Ramos (cell line): Measurements from ENCODE around the gene MS4A4A.
"Not testable (repeated sequence)": the region's sequence is repeated elsewhere in the genome, so short reads cannot be mapped to it uniquely, and the experiment has no call there.

Experiments used
- in situ Hi-C: fragments of 300-500 bp; cut with MboI; formaldehyde crosslinking; loops from one replicate; pipeline ENCODE4 v1.14.3; 2022; ENCODE audit warnings: low sequenced_read_pairs; ENCODE audit not compliant: unreplicated experiment

Gene MS4A4A

GRCh38 chr11:60280412-60280811, at the start of gene MS4A4A:
Gene MS4A4A (plus strand): TSS chr11:60280666. CDS start chr11:60280676, 10 bp downstream.
- in situ Hi-C loops: no loop called here

GRCh38 chr11:60230681-60231080, 49.8 kb upstream of the MS4A4A start:
- in situ Hi-C loops: no loop called here

DNA sequence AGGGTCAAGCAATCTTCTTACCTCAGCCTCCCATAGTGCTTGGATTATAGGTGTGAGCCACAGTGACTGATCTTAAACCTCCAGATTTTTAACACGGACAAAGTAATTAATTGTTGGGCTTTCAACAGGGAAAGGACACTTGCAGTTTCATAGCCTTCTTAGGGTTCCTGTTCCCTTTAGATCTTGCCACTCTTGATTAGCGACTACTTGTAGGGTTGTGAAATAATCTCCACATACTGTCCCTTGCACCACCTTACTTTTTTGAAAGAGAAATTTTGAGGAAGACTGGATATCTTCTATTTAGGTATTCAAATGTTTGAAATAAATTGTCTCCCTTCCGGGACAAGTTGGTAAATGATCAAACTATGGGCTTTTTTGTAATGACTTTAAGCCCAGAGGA, 45.1 kb upstream of the MS4A4A start:
- in situ Hi-C loops: no loop called here

- in situ Hi-C loops: no loop called here
Measured at GRCh38 chr11:60240662-60241061, 39.8 kb upstream of the MS4A4A start.

GRCh38 chr11:60241786-60242185, 38.7 kb upstream of the MS4A4A start:
- in situ Hi-C loops: no loop called here

- in situ Hi-C loops: no loop called here
Measured at GRCh38 chr11:60242740-60243239, 37.7 kb upstream of the MS4A4A start, which contains the start of gene MS4A4E. Gene MS4A4E (minus strand): TSS chr11:60243137. CDS start chr11:60230055, 13,082 bp downstream.

DNA sequence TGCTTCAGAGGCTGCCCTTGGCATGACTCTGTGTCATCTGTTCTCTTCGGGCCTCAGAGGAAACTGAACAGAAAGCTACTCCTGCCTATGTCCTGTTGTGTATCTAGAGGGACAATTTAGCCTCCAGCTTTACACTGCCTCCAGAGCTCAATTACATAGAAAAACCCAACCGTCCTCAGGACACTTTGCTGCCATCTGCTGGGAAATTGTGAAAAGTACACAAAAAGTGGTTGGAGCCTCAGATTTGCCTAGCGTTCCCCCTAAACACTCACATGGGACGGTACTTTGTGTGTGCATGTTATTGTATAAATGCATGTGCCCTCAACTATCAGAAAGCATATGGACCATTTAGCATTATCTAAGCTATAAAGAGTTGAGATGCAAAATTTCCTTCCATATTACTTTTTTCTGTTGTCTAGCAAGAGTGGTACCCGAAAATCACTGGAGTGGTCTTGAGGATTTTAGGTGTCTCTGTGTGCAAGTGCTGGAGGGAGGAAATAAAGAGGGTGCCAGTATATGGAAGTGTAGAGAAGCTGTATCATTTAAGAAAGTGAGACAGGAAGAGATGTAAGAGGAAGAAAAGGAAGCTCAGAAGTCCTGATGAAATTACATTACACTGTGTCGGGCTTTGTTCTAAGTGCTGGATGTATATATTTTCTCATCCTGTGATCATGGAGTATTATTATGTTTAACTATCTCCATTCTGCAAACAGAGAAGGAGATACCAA, 28.8 kb upstream of the MS4A4A start:
- in situ Hi-C loops: no loop called here

GRCh38 chr11:60252213-60253108, 28.0 kb upstream of the MS4A4A start:
- in situ Hi-C loops: no loop called here

DNA sequence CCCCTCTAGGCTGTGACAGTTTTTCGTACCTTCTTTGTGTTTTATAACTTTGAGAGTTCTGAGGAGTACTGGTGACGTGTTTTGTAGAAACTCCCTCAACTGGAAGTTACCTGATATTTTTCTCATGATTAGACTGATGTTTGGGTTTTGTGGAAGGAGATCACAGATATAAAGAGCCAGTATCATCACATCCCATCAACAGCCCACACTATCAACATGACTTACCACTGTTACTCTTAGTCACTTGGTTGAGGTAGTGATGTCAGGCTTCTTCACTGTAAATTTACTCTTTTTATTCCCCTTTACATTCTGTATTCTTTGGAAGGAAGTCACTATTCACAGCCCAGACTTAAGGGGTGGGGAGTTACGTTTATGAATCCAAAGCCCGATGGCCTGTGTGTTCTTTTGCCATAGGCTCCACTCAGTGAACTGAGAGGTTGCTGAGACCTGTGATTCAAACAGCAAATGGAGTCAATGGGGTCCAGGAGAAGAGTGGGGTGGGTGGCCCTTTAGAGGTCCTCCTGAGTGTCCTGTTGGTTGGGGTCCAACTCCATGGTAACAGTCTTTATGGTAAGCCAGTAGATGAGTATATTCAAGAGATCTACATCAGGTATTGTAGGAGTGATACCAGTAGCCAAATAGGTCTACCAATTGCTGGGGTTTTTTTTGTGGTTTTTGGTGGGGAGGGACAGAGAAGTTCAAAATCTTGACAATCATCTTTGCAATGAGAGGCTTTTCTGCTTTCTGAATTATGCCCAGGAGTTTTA, 22.3 kb upstream of the MS4A4A start:
- in situ Hi-C loops: no loop called here

- in situ Hi-C loops: no loop called here
Measured at GRCh38 chr11:60261014-60261413, 19.5 kb upstream of the MS4A4A start.

DNA sequence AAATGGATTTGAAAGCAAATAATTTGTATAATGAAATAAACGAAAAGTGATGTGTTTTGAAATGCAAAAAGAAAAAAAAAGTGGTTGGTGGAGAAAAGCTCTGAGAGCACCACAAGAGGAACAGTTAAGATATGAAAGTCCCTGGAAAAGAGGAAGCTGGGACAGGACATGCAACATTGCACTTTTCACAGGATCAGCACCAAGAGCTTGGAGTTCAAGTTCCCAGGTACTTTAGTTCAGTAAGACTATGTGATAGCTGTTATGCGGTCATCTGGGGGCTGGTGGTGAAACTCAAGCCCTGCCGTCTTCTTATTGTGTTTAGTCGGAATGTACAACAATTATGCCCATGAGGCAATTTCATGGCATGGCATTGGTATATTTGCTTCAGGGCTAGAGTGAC, 17.1 kb upstream of the MS4A4A start:
- in situ Hi-C loops: no loop called here

DNA sequence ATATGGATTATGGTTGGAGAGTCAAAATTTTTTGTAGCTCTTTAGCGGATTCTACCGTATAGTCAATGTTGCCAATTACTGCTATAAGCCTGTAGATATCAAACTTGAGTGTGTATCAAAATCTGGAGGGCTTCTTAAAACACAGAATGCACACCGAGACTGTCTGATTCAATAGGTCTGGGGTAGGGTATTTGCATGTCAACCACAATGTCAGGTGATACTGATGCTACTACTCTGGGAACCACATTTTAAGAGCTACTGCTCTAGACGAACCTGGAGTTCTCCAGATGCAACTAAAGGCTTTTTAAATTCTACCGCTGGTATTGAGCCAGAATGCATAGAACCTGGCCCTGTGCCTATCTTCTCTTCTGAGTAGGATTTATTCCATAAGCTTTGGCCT, 15.8 kb upstream of the MS4A4A start:
- in situ Hi-C loops: no loop called here

GRCh38 chr11:60265373-60266214, 14.9 kb upstream of the MS4A4A start:
- in situ Hi-C loops: no loop called here

DNA sequence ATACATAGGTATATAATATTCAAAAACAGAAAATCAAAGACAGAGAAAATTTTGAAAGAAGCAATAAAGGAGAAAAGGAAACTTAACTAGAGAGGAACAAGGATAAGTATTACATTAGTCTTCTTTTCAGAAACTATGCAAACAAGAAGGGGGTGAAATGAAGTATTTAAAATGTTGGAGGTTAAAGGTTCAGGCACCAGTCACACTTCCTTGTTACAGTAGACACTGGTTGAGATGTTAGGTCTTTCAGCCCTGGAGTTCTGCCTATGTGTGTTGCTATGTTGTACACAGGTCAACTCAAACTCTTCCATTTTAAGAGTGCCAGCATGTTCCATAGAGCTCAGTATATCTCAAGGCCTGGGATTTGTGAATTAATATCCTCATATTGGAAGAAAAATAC, 6.0 kb upstream of the MS4A4A start:
- in situ Hi-C loops: no loop called here

DNA sequence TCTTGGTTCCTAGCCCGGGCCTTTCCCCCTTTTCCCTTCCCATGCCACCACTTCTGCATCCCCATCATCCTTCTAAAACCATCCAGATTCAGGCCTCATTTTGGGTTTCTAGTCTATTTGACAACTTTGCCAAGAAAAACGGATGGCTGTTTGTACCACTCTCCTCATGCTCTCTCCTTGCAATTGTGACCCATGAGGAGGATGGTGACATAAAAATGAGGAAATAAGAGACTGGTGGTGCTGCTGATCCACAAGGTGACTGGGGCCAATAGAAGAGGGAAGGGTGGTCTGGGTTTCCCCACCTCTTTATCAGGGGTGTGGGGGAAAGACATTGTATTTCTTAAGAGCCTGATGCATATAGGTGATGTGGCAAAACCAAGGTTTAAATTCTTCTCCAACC, 1.0 kb downstream of the MS4A4A start:
- in situ Hi-C loops: no loop called here

DNA sequence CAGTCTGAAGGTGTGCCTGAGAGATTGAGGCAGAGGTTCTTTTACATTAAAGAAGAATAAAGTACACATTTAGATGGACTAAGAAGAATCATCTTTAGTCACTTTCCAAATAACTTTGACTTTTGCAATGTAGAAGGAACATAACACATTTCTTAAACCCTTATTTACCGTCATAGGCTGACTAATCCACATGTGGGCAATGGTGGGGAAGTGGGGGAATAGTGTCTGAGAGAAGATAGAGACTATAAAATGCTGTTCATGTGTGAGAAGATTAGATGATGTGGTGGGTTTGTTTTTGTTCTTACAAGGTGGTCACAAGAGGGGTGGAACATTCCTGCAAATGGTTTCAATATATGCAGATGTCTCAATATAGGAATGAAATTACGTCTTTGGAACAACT, 1.8 kb downstream of the MS4A4A start:
- in situ Hi-C loops: no loop called here

DNA sequence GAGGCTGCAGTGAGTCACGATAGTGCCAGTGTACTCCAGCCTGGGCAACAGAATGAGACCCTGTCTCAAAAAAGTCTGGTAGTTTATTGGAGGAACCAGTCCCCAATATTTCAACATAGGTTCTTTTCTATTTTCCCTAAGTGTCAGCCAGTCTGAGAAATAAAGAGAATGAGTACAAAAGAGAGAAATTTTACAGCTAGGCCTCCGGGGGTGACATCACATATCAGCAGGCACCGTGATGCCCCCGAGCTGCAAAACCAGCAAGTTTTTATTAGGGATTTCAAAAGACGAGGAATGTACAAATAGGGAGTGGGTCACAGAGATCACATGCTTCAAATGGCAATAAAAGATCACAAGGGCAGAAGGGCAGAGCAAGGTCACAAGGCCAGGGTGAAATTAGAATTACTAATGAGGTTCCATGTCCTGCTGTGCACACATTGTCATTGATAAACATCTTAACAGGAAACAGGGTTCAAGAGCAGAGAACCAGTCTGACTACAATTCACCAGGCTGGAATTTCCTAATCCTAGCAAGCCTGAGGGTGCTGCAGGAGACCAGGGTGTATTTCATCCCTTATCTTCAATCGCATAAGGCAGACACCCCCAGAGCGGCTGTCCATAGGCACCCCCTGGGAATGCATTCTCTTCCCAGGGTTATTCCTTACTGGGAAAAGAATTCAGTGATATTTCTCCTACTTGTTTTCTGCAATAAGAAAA, 5.1 kb downstream of the MS4A4A start:
- in situ Hi-C loops: not testable (repeated sequence)

GRCh38 chr11:60288531-60288930, 8.1 kb downstream of the MS4A4A start:
- in situ Hi-C loops: no loop called here

DNA sequence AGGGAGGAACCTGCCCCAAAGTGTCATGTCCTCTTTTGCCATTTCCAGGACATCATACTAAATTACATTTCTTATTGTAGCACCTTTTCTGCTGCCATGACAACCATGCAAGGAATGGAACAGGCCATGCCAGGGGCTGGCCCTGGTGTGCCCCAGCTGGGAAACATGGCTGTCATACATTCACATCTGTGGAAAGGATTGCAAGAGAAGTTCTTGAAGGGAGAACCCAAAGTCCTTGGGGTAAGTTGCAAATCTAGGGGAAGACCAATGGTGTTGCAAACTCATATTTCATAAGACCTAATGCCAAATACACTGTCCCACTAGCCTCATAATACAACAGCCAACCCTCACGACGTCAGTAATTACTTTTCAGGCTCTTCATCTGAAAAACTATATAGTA, 11.7 kb downstream of the MS4A4A start:
- in situ Hi-C loops: no loop called here
